NK-92 (cell line): ENCODE data around the gene ACCSL.

Experiments
- DNase-seq: peaks from one replicate; lab custom pipeline; 2025; ENCODE audit not compliant: unreplicated experiment; lab: John Stamatoyannopoulos, UW

Gene ACCSL

DNA sequence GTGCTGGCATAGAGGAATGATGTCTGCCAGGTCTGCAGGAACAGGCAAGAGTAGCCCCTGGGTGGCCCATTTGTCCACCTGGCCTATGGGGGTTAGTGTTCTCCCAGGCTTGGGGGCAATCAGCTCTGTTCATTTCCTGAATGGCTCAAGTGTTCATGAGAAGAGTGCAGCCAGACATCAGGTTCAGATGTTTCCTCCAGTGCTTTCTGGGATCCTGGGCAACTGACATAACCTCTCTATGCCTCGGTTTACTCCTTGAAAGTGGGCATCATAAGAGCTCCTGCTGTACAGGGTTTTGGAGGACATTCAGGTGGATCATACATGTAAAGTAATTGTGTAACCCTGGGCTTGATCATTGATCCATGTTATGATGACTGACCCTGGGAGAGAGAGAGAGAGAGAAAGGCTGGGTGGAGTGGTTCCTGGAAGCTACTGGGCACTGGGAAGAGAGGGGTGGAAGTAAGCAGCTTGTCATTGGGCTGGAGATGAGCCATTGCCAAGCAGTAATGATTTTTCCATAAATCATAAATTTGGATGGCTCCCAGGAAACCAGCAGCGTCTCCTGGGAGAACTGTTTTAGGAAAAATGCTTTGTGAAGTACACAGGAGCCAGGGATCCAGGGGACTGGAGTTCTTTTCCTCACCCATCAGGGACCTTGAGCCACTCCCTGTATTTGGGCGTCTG is 30.2 kb upstream of the ACCSL start:
- no peak for DNase-seq

- DNase-seq: no peak
These were observed 29.7 kb upstream of the ACCSL start for GRCh38 chr11:44018127-44018521.

- DNase-seq: no peak
These were observed 29.0 kb upstream of the ACCSL start for GRCh38 chr11:44018829-44019228.

DNA sequence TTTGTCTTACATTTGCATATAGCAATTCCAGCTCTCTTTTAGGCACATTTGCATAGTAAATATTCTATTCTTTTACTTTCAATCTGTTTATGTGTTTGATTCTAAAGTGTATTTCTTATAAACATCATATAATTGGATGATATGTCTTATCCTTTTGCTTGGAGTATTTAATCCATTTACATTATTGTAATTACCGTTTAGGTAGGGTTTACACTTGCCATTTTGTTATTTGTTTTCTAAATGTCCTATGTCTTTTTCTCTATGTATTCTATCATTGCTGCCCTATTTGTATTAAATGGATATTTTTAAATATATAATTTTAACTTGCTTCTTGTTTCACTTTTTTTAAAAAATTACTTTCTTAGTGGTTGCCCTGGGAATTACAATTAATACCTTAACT is 22.8 kb upstream of the ACCSL start:
- no peak for DNase-seq

- no peak for DNase-seq
These were observed 22.1 kb upstream of the ACCSL start for GRCh38 chr11:44025727-44026126.

DNA sequence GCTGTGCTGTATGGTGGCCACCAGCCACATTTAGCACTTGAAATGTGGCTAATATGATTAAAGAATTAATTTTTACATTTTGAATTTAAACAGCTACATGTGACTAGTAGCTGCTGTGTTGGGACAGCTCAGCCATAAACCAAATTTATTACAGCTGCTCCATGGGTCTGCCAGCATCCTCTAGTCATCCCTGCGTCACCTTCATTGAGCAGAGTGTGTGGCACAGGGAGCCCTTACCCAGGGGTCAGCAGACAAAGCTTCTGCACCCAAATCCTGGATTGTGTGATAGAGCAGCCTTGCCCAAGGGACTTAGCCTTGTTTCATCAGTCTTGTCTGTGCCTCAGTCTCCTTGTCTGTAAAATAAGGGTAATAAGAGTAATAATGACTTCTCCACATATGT is 19.4 kb upstream of the ACCSL start:
- no peak for DNase-seq

DNA sequence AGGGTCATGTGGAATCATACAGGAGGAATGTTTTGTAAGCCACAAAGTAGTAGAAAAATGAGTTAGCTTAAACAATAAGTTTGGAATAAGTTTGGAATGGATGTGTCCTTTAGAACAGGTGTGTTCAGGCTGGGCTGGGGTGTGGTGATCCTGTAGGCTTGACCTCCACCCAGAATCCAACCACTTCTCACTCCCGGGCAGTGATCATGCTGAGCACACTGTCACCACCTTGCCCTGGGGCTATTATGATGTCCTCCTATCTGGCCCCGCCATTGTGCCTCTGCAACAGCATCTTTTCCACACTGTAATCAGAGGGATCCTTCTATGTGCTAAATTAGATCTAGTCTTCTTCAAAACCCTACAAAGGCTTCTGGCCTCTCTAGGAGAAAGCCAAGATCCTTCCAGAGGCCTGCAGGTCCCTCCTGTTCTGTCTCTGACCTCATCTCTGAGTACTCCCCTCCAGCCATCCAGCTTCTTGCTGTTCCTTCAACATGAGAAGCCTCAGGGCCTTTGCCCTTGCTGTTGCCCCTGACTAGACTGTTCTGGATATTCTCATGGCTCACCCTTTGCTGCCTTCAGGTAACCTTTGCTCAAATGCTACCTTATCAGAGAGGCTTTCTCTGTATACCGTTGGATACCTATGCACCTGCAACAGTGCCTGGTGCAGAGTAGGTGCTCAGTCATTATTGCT is 18.8 kb upstream of the ACCSL start:
- DNase-seq: no peak

GRCh38 chr11:44029507-44029845 is 18.3 kb upstream of the ACCSL start:
- no peak for DNase-seq

GRCh38 chr11:44029977-44030911 is 17.5 kb upstream of the ACCSL start:
- DNase-seq: no peak

- DNase-seq: no peak
These were observed 16.8 kb upstream of the ACCSL start for GRCh38 chr11:44030996-44031395.

DNA sequence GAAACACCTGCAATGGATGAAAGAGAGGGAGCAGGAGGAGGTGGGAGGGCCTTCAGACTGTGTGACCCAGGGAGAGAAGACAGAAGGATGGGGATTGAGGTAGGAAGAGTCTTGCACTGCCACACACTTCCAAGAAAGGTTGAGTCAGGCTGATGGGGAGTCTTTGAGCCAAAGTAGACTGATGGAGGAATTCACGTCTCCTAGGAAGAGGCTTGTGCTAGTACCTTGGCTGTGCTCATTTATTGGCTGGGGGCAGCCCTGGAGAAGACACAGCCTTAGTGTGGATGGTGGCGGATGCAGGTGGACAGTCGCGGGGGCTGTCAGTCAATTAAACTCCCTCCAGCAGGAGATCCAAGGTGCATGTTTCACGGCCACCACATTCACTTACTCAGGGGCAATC is 16.2 kb upstream of the ACCSL start:
- DNase-seq: no peak

- DNase-seq: no peak
These were observed 15.3 kb upstream of the ACCSL start for GRCh38 chr11:44032299-44033085.

GRCh38 chr11:44033411-44033850 is 14.3 kb upstream of the ACCSL start:
- no peak for DNase-seq

DNA sequence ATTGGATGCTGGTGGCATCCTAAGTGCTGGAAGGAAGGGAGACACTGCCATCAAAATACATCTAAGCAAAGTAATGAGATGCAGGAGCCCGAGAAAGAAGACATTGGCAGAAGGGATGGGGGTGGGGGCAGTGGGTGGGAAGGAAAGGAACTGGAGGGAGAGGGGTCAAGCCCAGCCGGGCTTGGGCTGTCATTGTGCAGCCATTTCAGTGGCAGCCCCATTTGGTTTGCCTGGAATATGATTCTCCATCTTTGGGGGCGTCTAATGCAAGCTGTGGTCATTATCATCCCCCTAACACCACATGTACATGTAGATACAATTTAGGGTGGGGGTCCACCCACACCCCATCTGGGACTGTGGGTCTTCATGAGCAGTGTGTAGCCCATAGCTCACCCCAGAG is 13.9 kb upstream of the ACCSL start:
- no peak for DNase-seq

DNA sequence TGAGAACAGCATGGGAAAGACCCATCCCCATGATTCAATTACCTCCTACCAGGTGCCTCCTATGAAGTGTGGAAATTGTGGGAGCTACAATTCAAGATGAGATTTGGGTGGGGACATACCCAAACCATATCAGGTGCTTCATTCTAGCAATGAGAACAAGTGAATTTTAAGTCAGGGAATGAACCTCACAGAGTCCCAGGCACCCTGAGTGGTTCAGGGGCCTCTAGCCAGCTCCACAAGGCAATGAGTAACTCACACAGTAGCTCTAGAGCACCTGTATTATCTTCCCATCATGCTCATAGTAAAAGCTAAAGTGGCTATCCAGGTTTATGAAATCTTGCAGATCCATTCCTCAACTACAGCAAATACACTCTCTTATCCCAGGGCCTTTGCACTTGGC is 13.1 kb upstream of the ACCSL start:
- DNase-seq: no peak

GRCh38 chr11:44036811-44037657 is 10.7 kb upstream of the ACCSL start:
- DNase-seq: no peak

GRCh38 chr11:44037658-44037998 is 10.2 kb upstream of the ACCSL start:
- no peak for DNase-seq

- DNase-seq: no peak
These were observed 4.6 kb upstream of the ACCSL start for GRCh38 chr11:44043157-44043556.

GRCh38 chr11:44046182-44046581 is 1.6 kb upstream of the ACCSL start:
- DNase-seq: no peak

DNA sequence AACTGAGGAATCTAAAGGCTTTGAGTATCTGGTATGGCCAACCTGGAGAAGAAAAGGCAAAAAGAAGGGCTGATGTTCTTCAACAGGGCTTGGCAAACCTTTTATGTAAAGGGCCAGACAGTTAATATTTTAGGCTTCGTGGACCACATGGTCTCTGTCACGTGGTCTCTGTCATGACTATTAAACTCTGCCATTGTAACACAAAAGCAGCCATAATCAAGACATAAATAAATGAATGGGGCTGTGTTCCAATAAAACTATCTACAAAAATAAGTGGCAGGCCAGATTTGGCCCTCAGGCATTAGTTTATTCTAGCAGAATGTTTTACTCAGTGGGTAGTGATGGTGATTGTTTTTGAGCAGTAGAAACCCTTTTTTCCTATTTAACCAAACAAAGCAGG is 483 bp upstream of the ACCSL start:
- no peak for DNase-seq
